Measurements from ENCODE around the gene ATG7.
"Not testable (repeated sequence)": the region's sequence is repeated elsewhere in the genome, so short reads cannot be mapped to it uniquely, and the experiment has no call there.

ATG7 gene

DNA sequence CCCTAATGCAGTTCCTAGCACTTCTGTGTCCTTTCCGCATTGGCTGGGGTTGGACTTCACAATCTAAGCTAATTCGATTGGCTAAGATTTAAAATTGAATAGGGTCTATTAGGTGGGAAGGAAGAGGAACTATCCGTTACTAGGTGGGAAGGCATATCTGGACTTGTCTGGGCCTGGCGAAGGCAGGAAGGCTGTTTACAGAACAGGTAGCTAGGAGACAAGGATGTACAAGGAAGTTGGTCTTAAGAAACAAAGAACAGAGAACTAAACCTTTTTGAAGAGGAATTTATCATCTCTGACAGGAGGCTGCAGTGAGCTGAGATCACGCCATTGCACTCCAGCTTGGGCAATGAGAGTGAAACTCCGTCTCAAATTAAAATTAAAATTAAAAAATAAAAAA, 17.3 kb upstream of the ATG7 start:
- no peak for DNase-seq (ENCODE audit: low read depth)

DNA sequence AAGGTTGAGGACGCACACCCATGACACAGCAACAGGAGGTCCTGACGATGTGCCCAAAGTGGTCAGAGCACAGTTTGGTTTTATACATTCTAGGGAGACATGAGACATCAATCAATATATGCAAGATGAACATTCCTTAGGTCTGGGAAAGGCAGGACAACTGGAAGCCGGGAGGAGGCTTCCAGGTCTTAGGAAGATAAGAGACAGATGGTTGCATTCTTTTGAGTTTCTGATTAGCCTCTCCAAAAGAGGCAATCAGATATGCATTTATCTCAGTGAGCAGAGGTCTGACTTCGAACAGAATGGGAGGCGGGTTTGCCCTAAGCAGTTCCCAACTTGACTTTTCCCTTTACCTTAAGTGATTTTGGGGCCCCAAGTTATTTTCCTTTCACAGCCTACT, 16.7 kb upstream of the ATG7 start:
- DNase-seq (ENCODE audit: low read depth), result not testable (repeated sequence)

DNA sequence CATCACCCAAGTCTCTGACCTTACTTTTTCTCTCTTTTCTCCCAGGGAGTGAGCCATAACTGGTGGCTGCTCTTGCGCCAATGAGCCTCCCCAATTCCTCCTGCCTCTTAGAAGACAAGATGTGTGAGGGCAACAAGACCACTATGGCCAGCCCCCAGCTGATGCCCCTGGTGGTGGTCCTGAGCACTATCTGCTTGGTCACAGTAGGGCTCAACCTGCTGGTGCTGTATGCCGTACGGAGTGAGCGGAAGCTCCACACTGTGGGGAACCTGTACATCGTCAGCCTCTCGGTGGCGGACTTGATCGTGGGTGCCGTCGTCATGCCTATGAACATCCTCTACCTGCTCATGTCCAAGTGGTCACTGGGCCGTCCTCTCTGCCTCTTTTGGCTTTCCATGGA, 13.2 kb upstream of the ATG7 start:
- no peak for DNase-seq (ENCODE audit: low read depth)

DNA sequence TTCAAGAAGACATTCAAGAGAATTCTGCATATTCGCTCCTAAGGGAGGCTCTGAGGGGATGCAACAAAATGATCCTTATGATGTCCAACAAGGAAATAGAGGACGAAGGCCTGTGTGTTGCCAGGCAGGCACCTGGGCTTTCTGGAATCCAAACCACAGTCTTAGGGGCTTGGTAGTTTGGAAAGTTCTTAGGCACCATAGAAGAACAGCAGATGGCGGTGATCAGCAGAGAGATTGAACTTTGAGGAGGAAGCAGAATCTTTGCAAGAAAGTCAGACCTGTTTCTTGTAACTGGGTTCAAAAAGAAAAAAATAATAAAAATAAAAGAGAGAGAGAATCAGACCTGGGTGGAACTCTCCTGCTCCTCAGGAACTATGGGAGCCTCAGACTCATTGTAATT, 11.7 kb upstream of the ATG7 start:
- no peak for DNase-seq (ENCODE audit: low read depth)

DNA sequence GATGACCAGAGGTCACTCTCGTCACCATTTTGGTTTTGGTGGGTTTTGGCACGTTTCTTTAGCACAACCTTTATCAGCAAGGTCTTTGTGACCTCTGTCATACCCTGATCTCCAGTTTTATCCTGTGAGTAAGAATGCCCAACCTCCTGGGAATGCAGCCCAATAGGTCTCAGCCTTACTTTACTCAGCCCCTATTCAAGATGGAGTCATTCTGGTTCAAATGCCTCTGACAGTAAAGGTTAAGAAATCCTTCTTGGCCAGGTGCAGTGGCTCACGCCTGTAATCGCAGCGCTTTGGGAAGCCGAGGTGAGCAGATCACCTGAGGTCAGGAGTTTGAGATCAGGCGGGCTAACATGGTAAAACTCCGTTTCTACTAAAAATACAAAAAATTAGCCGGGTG, 3.2 kb upstream of the ATG7 start:
- no peak for DNase-seq (ENCODE audit: low read depth)

DNA sequence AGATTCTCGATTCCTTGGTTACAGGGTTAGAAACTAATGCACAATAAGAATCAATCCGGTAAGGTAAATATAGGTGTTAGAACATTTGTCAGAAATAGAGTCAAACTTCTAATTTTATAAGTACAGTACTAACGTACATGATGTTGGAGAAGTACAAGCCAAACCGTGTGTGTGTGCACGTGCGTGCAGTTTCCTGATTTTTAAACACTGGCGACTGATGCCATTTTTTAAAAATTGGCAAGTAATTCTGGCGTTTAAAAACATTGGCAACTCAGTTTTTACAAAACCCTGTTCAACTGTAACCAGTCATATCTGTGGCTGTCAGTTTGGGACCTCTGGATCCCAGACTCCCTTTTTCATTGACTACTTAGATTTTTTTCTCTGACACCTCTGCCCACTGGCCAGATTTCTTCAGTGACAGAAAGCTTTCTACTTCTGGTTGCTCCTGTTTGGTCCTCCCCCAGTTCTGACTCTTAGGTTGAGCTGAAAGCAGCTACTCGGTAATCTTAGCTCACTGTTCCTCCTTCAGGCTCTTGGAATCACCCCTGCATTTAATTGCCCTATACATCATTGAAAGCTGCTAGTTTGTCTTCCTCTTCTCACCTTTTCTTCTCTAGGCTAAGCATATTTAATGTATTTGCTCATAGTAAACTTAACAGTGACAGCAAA, 843 bp downstream of the ATG7 start:
- no peak for DNase-seq (ENCODE audit: low read depth)

DNA sequence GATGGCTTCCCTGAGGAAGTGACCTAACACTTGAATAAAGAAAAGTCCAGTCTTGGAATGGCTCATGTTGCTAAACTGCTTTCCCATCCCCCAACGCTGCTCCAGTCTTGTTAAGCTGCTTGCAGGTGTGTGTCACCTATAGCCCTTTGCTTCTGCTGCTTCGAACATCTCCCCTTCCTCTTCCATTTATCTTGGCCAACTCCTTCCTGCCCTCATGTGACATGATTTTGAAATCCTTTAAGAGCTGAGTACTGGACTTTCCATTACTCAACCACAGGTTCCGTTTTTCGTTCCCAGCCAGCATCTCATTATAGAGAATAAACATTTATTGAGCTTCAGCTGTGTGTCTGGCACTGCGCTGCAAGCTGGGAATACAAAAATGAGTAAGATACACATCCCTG, 1.7 kb downstream of the ATG7 start:
- DNase-seq (ENCODE audit: low read depth), result no peak

DNA sequence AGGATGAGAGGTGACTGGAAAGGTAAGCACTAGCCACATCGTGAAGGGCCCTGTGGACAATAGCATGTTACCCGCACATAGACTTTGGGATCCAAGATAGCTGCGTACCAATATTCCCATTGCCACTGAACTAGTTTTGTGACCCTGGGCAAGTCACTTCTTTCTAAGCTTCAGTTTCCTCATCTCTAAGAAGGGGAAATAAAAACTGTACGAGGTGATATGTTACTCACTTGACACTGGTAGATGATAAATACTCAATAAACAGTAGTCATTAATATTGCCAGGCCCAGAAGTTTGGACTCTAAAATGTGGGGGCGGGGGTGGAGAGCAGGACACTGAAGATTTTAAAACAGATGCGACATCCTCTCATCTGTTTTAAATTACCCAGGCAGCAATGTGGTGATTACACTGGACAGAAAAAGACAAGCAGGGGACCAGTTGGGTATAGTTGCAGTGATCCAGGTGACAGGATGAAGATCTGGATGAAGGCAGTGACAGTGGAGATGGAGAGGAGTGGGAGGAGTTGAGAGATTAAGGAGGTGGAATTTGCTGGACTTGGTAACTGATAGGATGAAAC, 2.5 kb downstream of the ATG7 start:
- DNase-seq (ENCODE audit: low read depth), result no peak

DNA sequence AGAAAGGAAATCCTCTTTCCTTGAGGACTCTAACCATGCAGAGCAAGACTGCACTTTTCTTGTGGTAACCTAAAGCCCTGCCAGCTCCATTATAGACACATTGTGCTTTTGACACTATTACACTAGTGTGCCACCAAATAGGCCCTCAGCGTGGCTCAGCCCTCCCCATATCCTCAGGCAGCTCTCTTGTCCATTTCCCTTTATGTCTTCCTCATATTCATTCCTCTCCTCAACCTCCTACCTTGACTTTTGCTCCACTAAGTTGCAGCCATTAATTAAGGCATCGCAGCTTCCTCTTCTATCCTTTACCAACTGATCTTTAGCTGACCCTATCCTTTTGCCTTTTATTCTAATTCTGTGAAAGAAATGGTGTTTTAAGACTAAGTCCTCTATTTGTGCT, 3.7 kb downstream of the ATG7 start:
- DNase-seq (ENCODE audit: low read depth), result no peak

DNA sequence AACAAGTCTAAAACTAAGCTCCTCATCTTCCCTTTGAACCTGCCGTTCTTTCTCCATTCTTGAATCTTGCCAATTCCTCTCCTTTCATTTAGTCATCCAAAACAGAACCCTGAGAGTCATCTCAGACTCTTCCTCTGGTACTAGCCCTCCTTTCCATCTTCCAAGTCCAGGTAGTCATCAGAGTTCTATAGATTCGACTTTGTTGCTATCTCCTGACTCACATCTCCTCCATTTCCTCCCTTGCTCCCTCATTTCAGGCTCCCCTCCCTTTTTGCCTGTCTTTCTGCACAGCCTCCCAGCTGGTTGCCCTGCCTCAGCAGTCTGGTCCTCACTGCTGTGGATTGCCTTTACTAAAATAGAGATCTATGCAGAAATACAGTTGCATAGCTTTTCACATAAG, 4.7 kb downstream of the ATG7 start:
- DNase-seq (ENCODE audit: low read depth), result no peak

DNA sequence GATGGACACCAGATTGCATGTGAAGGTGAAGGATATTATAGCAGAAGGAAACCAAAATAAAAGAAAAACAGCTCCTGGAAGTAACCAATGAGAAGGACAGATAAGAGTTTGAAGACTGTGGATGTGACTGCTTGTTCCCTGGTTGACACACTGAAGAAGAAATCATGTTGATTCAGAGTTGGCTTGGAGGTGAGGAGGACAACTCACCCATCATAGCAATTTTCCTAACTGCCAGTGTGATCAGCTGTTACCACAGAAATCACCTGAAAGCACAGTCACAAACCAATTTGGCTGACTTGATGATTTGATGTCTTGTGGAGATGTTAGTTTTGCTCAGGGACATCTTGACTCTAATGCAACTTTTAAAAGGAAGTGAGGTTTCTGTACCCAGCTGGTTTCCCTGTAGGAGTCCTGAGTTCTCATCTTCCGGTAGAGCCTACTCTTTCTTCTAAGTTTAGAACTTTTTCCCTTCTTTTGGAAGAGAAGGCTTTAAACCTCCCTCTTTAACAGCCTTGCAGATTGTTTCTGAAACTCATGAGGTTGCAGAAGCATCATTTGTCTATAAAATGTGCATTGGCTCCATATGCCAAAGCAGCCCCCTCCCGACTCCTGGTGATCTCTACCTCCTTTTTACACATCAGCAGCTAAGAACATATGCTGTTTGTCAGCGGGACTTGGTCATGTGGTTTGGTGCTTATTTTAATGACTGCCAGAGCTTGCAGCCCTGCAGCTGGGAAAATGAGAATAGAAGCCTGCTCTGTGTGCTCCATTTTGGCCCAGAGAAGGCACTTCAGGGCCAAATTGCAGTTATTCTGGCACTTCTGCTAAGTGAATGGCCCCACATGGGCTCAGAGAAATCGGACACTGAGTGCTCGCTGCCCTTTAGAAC, 10.3 kb downstream of the ATG7 start:
- no peak for DNase-seq (ENCODE audit: low read depth)

DNA sequence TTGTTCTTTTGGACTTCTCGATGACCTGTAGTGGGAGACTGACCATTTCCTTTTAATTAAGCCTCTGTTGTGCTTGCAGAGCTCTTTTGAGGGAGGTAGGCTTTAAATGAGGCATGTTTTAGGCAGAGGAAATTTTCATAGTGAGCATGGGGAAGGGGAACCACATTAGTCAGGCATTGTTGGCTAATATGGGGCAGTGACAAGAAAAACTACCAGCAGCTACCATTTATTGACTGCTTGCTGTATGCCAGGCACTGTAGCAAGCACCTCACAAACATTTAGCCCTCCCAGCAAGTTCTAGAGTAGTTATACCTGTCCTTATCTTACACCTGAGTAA, 10.9 kb downstream of the ATG7 start:
- DNase-seq (ENCODE audit: low read depth), result no peak

DNA sequence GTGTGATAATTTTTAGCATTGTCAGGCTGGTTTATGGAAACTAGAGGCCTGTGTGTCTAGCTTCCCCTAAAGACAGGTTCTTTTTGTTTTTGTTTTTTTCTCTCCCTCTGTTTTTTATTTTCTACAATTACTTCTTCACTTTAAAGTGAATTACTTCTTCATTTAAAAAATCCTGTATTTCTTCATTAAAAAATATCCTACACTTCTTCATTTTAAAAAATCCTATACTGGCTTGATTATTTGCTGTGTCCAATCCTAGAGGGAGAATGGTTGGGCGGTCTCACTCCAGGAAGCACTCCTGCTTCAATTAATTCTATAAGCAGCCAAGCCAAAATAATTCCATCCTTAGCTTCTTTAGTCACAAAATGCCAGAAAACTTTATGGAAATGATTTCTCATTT, 11.8 kb downstream of the ATG7 start:
- DNase-seq (ENCODE audit: low read depth), result no peak

DNA sequence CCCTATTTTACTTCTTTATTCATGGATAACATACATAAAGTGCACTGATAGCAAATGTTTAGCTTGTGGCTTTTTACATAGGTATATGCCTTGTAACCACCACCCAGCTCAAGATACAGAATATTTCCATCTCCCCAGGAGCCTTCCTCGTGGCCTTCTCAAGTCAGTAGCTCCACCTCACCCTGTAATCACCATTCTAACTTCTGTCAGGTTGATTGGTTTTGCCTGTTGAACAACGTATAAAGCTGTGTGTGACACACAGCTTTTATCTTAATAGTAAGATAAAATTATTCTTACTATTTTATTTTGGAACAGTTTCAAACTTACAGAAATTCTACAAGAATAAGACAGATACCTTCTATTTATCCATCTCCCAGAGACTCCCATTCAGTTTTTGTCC, 13.3 kb downstream of the ATG7 start:
- DNase-seq (ENCODE audit: low read depth), result no peak

DNA sequence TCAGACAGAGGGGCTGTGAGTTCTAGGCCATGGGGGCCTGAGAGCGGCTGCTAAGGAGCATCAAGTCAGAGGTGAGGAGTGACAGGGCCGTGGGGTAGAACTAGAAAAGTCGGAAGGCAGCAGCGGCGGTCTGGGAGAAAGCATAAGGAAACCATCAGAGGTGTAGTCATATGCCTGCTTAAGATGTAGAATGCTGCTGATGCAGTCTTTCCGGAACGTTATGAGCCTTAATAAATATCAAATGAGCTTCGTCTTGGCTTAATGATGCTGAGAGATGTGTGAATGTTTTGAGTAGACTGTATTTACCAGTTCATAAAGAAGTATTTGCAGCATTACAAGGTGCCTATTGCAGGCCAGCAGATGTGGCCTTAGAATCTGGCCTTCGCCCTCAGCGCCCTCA, 15.2 kb downstream of the ATG7 start:
- DNase-seq (ENCODE audit: low read depth), result no peak

DNA sequence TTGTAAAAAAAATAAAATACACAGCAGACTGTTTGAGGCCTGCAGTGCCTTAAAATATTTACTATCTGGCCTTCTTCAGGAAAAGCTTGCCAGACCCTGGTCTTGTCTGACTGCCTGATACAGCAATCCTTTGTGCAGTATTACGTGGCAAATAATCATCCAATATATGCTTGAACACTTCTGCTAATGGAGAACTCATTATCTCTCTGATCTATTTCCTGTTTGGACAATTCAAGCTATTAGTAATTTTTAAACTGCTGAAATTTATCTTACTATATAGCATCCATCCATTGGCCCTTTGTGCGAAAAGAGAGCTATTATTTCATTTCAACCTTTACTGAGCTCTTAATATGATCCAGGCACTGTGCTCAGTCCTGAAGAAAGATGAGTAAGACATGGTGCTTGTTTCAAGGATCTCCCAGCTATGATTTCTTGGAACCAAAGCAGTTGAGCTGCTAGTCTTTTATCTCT, 15.9 kb downstream of the ATG7 start:
- DNase-seq (ENCODE audit: low read depth), result no peak

DNA sequence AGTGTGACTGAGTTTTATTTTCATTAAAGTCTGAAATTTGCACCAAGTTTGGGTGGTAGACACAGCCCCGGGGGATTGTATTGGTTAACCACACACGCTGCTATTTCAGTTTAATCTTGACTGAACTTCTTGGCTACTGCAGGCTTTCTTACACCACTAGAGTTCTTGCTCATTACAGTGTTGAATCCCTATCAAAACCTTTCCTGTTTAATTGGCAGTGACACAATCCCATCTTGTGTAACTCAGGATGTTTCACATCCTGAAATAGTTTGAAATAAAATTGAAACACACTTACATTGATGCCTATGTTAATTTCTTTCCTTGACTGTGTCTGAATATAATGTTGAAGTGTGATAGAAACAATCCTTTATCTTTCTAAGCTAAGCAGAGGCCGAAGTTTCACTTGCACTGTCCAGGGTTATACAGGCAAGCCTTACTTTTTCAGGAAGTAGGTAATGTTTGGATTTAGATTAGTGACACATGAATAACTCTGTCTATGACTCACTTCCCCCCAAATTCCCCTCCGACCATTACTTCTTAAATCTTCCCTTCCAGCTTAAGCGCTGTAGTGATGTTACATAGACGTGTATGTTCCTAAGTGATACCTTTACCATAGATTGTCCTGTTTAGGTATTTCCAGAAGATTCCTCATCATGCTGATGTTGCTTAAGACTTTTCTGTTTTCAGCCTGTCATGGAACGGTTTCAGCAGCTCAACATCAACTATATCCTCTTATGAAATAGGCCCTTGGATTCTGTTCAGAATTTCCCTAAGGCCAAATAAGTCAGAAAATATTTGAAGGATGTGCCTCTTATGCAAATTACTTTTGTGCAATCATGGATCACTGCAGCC, 16.8 kb downstream of the ATG7 start:
- DNase-seq (ENCODE audit: low read depth), result no peak

DNA sequence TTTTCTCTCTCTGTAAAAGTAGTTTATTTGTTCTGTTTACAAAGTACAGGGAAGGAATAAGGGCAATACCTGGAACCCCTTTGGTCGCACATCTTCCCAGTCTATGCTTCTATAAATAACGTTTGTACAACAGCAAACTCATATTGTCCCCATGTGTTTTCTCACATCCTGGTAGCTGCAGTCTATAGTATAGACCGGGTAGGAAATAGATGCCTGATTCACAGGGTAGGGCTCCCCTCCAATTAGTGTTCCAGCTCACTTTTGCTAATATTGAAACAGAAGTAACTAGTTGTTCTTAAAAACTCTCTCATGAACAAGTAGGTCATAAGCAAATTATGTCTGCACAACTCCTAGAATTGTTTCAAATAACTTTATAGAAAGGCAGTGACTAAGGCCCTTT, 17.7 kb downstream of the ATG7 start:
- no peak for DNase-seq (ENCODE audit: low read depth)

DNA sequence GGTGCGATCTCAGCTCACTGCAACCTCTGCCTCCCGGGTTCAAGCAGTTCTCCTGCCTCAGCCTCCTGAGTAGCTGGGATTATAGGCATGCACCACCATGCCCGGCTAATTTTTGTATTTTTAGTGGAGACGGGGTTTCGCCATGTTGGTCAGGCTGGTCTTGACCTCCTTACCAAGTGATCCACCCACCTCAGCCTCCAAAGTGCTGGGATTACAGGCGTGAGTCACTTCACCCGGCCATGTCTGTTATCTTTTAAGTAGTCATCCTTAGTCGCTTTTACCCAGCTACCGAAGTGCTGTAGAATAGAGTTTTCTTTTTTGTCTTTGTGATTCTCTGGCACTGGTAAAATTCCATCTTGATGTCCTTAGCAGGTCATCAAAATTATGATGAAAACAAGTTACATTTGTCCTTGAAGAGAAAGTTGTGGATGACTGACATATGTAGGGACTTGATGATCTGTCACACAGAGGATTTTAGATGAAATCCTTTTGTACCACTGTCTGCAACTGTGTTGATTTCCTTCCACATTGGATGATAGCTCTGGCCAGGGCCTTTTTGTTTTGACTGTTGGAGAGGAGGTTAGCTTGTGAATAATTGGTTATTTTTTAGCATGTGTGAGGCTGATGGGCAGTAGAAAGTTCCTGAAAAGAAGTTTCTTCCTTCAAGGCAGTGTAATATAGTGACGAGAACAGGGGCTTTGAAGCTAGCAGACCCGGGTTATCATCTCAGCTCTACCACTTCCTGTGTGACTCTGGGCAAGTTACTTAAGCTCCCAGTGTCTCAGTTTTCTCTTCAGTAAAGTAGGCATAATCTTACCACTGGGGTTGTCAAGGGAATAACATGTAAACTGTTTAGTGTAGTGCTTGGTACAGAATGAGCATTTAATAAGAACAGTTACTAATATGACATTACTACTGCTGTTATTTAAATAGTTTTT, 18.8 kb downstream of the ATG7 start:
- DNase-seq (ENCODE audit: low read depth), result no peak

DNA sequence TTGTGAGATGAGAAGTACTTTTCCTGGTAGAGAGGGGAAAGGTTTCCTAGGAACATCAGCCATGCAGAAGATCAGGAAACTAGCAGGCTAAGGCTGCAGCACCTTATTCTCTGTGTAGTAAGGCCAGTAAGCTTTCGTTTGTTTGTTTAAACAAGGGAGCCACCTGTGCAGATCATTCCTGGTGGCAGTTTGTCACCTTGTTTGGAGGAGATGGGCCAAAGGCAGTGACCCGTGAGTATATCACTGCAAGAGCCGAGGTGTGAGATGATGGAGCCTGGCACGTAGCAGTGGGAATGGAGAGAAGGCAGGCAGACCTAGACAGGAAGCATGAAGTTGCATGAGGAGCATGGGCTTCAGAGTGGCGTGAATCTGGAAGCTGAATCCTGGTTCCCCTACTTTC, 19.6 kb downstream of the ATG7 start:
- no peak for DNase-seq (ENCODE audit: low read depth)

DNA sequence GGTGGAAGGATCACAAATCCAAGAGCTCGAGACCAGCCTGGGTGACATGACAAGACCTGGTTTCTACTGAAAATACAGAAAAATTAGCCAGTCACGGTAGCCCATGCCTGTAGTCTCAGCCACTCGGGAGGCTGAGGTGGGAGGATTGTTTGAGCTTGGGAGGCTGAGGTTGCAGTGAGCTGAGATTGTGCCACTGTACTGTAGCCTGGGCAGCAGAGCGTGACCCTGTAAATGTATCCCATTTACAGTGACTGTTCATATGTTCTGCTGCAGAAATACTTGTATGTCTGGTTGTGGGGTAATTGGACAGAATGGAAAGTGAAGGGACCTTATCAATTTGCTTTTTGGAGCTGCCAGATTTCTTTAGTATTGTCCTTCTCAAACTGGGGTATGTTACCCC, 24.9 kb downstream of the ATG7 start:
- DNase-seq (ENCODE audit: low read depth), result no peak

All from activated T-cell treated with anti-CD3 and anti-CD28 coated beads for 48 hours (primary cell).